ENCODE measurements around the gene NUP210.

Gene NUP210

GRCh38 chr3:13370609-13371008 lies 49.5 kb downstream of the NUP210 start:
- TF ChIP-seq CTCF (IDR thresholded peaks at IDR 0.05; ENCODE audit: extremely low read depth, missing control alignments), result no peak
- DNase-seq (ENCODE audit: low spot score), result no peak

- TF ChIP-seq CTCF (IDR thresholded peaks at IDR 0.05; ENCODE audit: extremely low read depth, missing control alignments), result no peak
- DNase-seq (ENCODE audit: low spot score), result no peak
These were observed 50.1 kb downstream of the NUP210 start for GRCh38 chr3:13370055-13370454.

- DNase-seq (ENCODE audit: low spot score), result no peak
- no peak for TF ChIP-seq CTCF (IDR thresholded peaks at IDR 0.05; ENCODE audit: extremely low read depth, missing control alignments)
These were observed 51.3 kb downstream of the NUP210 start for GRCh38 chr3:13368834-13369233.

- TF ChIP-seq CTCF (IDR thresholded peaks at IDR 0.05; ENCODE audit: extremely low read depth, missing control alignments), result no peak
- DNase-seq (ENCODE audit: low spot score), result no peak
These were observed 52.4 kb downstream of the NUP210 start for GRCh38 chr3:13367728-13368127.

GRCh38 chr3:13365390-13366379 lies 54.4 kb downstream of the NUP210 start:
- TF ChIP-seq CTCF (IDR thresholded peaks at IDR 0.05; ENCODE audit: extremely low read depth, missing control alignments), result no peak
- DNase-seq (ENCODE audit: low spot score), result no peak

- DNase-seq (ENCODE audit: low spot score), result no peak
- TF ChIP-seq CTCF (IDR thresholded peaks at IDR 0.05; ENCODE audit: extremely low read depth, missing control alignments), result no peak
These were observed 55.4 kb downstream of the NUP210 start for GRCh38 chr3:13364602-13365271.

GRCh38 chr3:13362551-13362950 lies 57.6 kb downstream of the NUP210 start:
- no peak for TF ChIP-seq CTCF (IDR thresholded peaks at IDR 0.05; ENCODE audit: extremely low read depth, missing control alignments)
- DNase-seq (ENCODE audit: low spot score), result no peak
